Gastroesophageal sphincter (tissue), 3 donors: Measurements from ENCODE around the gene OCA2.

Experiments
- CTCF ChIP-seq, 4 experiments: fragments of 200-600 bp in 2 of 4; fragments of 450-650 bp in 2 of 4; sonication (generic) in 1 of 4; IDR thresholded peaks; one replicate each; pipeline ENCODE4 v1.5.1; 2017 to 2019; ENCODE audit warnings: antibody characterized with exemption in 4 of 4, mild to moderate bottlenecking in 2 of 4, moderate library complexity in 2 of 4
- EP300 ChIP-seq: sonication (generic); formaldehyde crosslinking; IDR thresholded peaks from one replicate; pipeline ENCODE4 v1.6.1; 2017; ENCODE audit warnings: antibody characterized with exemption, mild to moderate bottlenecking
- POLR2A ChIP-seq, 2 donors: fragments of 450-650 bp; IDR thresholded peaks; one replicate each; pipeline ENCODE4 v1.6.1; 2017; ENCODE audit warnings: antibody characterized with exemption in 2 of 2, mild to moderate bottlenecking in 2 of 2, moderate library complexity in 1 of 2
- POLR2AphosphoS5 ChIP-seq: sonication (generic); formaldehyde crosslinking; IDR thresholded peaks from one replicate; pipeline ENCODE4 v1.6.1; 2017; ENCODE audit warnings: antibody characterized with exemption

GRCh38 chr15:27928386-27928785 is 170.7 kb downstream of the OCA2 start:
- TF ChIP-seq POLR2A (IDR thresholded peaks at IDR 0.05) (no peak), CTCF (IDR thresholded peaks at IDR 0.05) (no peak), POLR2AphosphoS5 (no peak), EP300 (no peak)
